Muscle layer of duodenum (tissue), 2 donors: Measurements from ENCODE around the gene MYPN.
"Not testable (repeated sequence)": the region's sequence is repeated elsewhere in the genome, so short reads cannot be mapped to it uniquely, and the experiment has no call there.

Experiments used
- H3K27ac ChIP-seq: one replicate; pipeline ENCODE4 v1.7.0; 2013; ENCODE audit warnings: mild to moderate bottlenecking, low read length
- H3K27me3 ChIP-seq: one replicate; pipeline ENCODE4 v1.7.0; 2013; ENCODE audit warnings: low read depth, mild to moderate bottlenecking, control low read depth, low read length
- H3K36me3 ChIP-seq, 2 donors: one replicate each; pipeline ENCODE4 v1.7.0; 2013; ENCODE audit warnings: low read length in 2 of 2, control low read depth in 1 of 2, mild to moderate bottlenecking in 1 of 2; ENCODE audit not compliant: insufficient read depth in 2 of 2, control insufficient read depth in 1 of 2
- H3K4me1 ChIP-seq, 2 donors: one replicate each; pipeline ENCODE4 v1.7.0; 2013; ENCODE audit warnings: low read length in 2 of 2, mild to moderate bottlenecking in 2 of 2, control low read depth in 1 of 2, moderate library complexity in 1 of 2; ENCODE audit not compliant: insufficient read depth in 2 of 2, control insufficient read depth in 1 of 2
- H3K4me3 ChIP-seq, 2 donors: one replicate each; pipeline ENCODE4 v1.7.0; 2013; ENCODE audit warnings: low read length in 2 of 2, low read depth in 1 of 2, mild to moderate bottlenecking in 1 of 2
- H3K9me3 ChIP-seq, 2 donors: one replicate each; pipeline ENCODE4 v1.7.0; 2013; ENCODE audit warnings: low read length in 2 of 2, control low read depth in 1 of 2, mild to moderate bottlenecking in 1 of 2; ENCODE audit not compliant: control insufficient read depth in 1 of 2
- donor health status: healthy.

MYPN gene

GRCh38 chr10:68233046-68233445 lies 123.8 kb downstream of the MYPN start:
- Histone ChIP-seq H3K27me3 (no peaks in the 10 kb centered on the region), H3K36me3 (no peaks in the 10 kb centered on the region), H3K4me1 (no peaks in the 10 kb centered on the region), H3K9me3 (no peaks in the 10 kb centered on the region), H3K4me3 (no peak overlapping the region), H3K27ac (no peak overlapping the region)

- no peak overlapping the region for H3K27ac ChIP-seq
- no peaks in the 10 kb centered on the region for H3K27me3 ChIP-seq
- H3K4me1 ChIP-seq = no peaks in the 10 kb centered on the region
- no peaks in the 10 kb centered on the region for H3K36me3 ChIP-seq
- no peak overlapping the region for H3K4me3 ChIP-seq
- no peaks in the 10 kb centered on the region for H3K9me3 ChIP-seq
These were observed 125.8 kb downstream of the MYPN start for GRCh38 chr10:68235111-68235510.

- no peak overlapping the region for H3K27ac ChIP-seq
- no peaks in the 10 kb centered on the region for H3K36me3 ChIP-seq
- no peaks in the 10 kb centered on the region for H3K9me3 ChIP-seq
- no peaks in the 10 kb centered on the region for H3K27me3 ChIP-seq
- H3K4me3 ChIP-seq = no peak overlapping the region
- no peaks in the 10 kb centered on the region for H3K4me1 ChIP-seq
These were observed 126.3 kb downstream of the MYPN start for GRCh38 chr10:68235581-68235980.

GRCh38 chr10:68237173-68237572 lies 127.9 kb downstream of the MYPN start:
- Histone ChIP-seq H3K27me3 (no peaks in the 10 kb centered on the region), H3K27ac (no peak overlapping the region), H3K4me3 (no peak overlapping the region), H3K9me3 (no peaks in the 10 kb centered on the region), H3K36me3 (no peaks in the 10 kb centered on the region), H3K4me1 (no peaks in the 10 kb centered on the region)

- H3K9me3 ChIP-seq = no peaks in the 10 kb centered on the region
These were observed 129.1 kb downstream of the MYPN start for GRCh38 chr10:68238371-68238770.

GRCh38 chr10:68239069-68239468 lies 129.8 kb downstream of the MYPN start:
- Histone ChIP-seq H3K9me3 (no peaks in the 10 kb centered on the region), H3K27ac (no peak overlapping the region), H3K36me3 (no peaks in the 10 kb centered on the region), H3K4me3 (no peak overlapping the region), H3K27me3 (no peaks in the 10 kb centered on the region), H3K4me1 (no peaks in the 10 kb centered on the region)

More at GRCh38 chr10:68238371-68238770, 129.1 kb downstream of the MYPN start:
- no peak overlapping the region for H3K27ac ChIP-seq
- H3K4me1 ChIP-seq = no peaks in the 10 kb centered on the region
- H3K27me3 ChIP-seq = no peaks in the 10 kb centered on the region
- no peaks in the 10 kb centered on the region for H3K36me3 ChIP-seq
- no peak overlapping the region for H3K4me3 ChIP-seq

GRCh38 chr10:68239596-68240150 lies 130.4 kb downstream of the MYPN start:
- H3K9me3 ChIP-seq = no peaks in the 10 kb centered on the region
- H3K4me3 ChIP-seq = no peak overlapping the region
- H3K27me3 ChIP-seq = no peaks in the 10 kb centered on the region
- no peaks in the 10 kb centered on the region for H3K4me1 ChIP-seq
- H3K27ac ChIP-seq = no peak overlapping the region
- no peaks in the 10 kb centered on the region for H3K36me3 ChIP-seq

- Histone ChIP-seq H3K9me3 (no peaks in the 10 kb centered on the region), H3K27me3 (no peaks in the 10 kb centered on the region), H3K36me3 (no peaks in the 10 kb centered on the region), H3K27ac (no peak overlapping the region), H3K4me1 (no peaks in the 10 kb centered on the region), H3K4me3 (no peak overlapping the region)
These were observed 132.8 kb downstream of the MYPN start for GRCh38 chr10:68242051-68242450.

GRCh38 chr10:68246397-68246796 lies 137.1 kb downstream of the MYPN start:
- H3K4me3 ChIP-seq, H3K27me3 ChIP-seq, H3K4me1 ChIP-seq, H3K27ac ChIP-seq, H3K9me3 ChIP-seq, H3K36me3 ChIP-seq: not testable (repeated sequence)

- Histone ChIP-seq H3K36me3 (no peaks in the 10 kb centered on the region), H3K27ac (no peak overlapping the region), H3K4me1 (no peaks in the 10 kb centered on the region), H3K9me3 (no peaks in the 10 kb centered on the region), H3K4me3 (no peak overlapping the region), H3K27me3 (no peaks in the 10 kb centered on the region)
These were observed 138.6 kb downstream of the MYPN start for GRCh38 chr10:68247931-68248330.

- H3K27ac ChIP-seq = no peak overlapping the region
- H3K4me1 ChIP-seq = no peaks in the 10 kb centered on the region
- H3K9me3 ChIP-seq = no peaks in the 10 kb centered on the region
- no peaks in the 10 kb centered on the region for H3K36me3 ChIP-seq
- no peak overlapping the region for H3K4me3 ChIP-seq
- no peaks in the 10 kb centered on the region for H3K27me3 ChIP-seq
These were observed 140.0 kb downstream of the MYPN start for GRCh38 chr10:68249297-68249696.

GRCh38 chr10:68251151-68251550 lies 141.9 kb downstream of the MYPN start:
- Histone ChIP-seq H3K4me1 (no peaks in the 10 kb centered on the region), H3K27ac (no peak overlapping the region), H3K9me3 (no peaks in the 10 kb centered on the region), H3K4me3 (no peak overlapping the region), H3K36me3 (no peaks in the 10 kb centered on the region), H3K27me3 (no peaks in the 10 kb centered on the region)
